CD4-positive, alpha-beta T cell (primary cell): Measurements from ENCODE around the gene GBP3. TPM values are rescaled to one million over a fixed set of nuclear protein-coding genes. Genes with fewer than 3 reads are reported as not detected.
A peak's percentile ranks its signal among the peaks of the same experiment; 100 is the strongest.

Source experiments
- ATAC-seq: fragments of 200-7000 bp; cut with Tn5 transposase; one replicate; pipeline ENCODE4 v1.10.0; 2022; ENCODE audit warnings: mild to moderate bottlenecking; ENCODE audit not compliant: poor library complexity
- CTCF ChIA-PET: fragments of 350-600 bp; sonication (Branson Sonifier 250); formaldehyde crosslinking; loops from one replicate; lab custom pipeline; 2021; ENCODE audit warnings: antibody characterized with exemption, inconsistent platforms; lab: Charles Lee
- POLR2A ChIA-PET: fragments of 350-600 bp; sonication (Branson Sonifier 250); formaldehyde crosslinking; loops from one replicate; lab custom pipeline; 2021; ENCODE audit warnings: antibody characterized with exemption, inconsistent platforms; lab: Charles Lee
- DNase-seq, 14 experiments: peaks; one replicate each; pipeline ENCODE4 v3.0.0-alpha.2; 2013 to 2020; ENCODE audit warnings: mixed read lengths in 2 of 14
- H3K27ac ChIP-seq, 2 donors: one replicate each; pipeline versions ENCODE4 v1.5.1 to v1.7.0; 2013; ENCODE audit warnings: low read length in 2 of 2, low read depth in 1 of 2, mild to moderate bottlenecking in 1 of 2
- H3K27me3 ChIP-seq, 2 experiments: 1 replicate in 1 of 2; 2 replicates in 1 of 2; pipeline versions ENCODE4 v1.6.1 to v1.7.0; 2013; ENCODE audit warnings: low read length in 2 of 2, control low read depth in 1 of 2, mild to moderate bottlenecking in 1 of 2, moderate library complexity in 1 of 2; ENCODE audit not compliant: insufficient read depth in 2 of 2, control insufficient read depth in 1 of 2
- H3K36me3 ChIP-seq: one replicate; pipeline ENCODE4 v1.6.1; 2013; ENCODE audit warnings: low read length, control low read depth; ENCODE audit not compliant: insufficient read depth
- H3K4me1 ChIP-seq: one replicate; pipeline ENCODE4 v1.6.1; 2013; ENCODE audit warnings: low read length, control low read depth; ENCODE audit not compliant: insufficient read depth
- H3K4me3 ChIP-seq: one replicate; pipeline ENCODE4 v1.5.1; 2013; ENCODE audit warnings: mild to moderate bottlenecking, low read length, moderate library complexity
- H3K9me3 ChIP-seq, 2 experiments: 1 replicate in 1 of 2; 2 replicates in 1 of 2; pipeline versions ENCODE4 v1.6.1 to v1.7.0; 2013; ENCODE audit warnings: low read length in 2 of 2, mild to moderate bottlenecking in 2 of 2, control low read depth in 1 of 2, moderate library complexity in 1 of 2; ENCODE audit not compliant: control insufficient read depth in 1 of 2, insufficient read depth in 1 of 2
- H3K27ac Mint-ChIP-seq: one replicate; pipeline ENCODE4 v1.8.0; 2020; ENCODE audit warnings: mixed read lengths
- H3K27me3 Mint-ChIP-seq: one replicate; pipeline ENCODE4 v1.8.0; 2021; ENCODE audit warnings: mixed read lengths
- H3K36me3 Mint-ChIP-seq: one replicate; pipeline ENCODE4 v1.8.0; 2021; ENCODE audit warnings: low read depth, mixed read lengths
- H3K4me1 Mint-ChIP-seq: one replicate; pipeline ENCODE4 v1.8.0; 2021; ENCODE audit warnings: low read depth, mixed read lengths
- H3K4me3 Mint-ChIP-seq: one replicate; pipeline ENCODE4 v1.8.0; 2020; ENCODE audit warnings: mild to moderate bottlenecking, mixed read lengths
- H3K9me3 Mint-ChIP-seq: one replicate; pipeline ENCODE4 v1.8.0; 2020; ENCODE audit warnings: mixed read lengths
- CTCF ChIP-seq: fragments of 200-600 bp; IDR thresholded peaks from one replicate; pipeline ENCODE4 v1.8.0; 2022; ENCODE audit warnings: antibody characterized with exemption, mild to moderate bottlenecking
- intact Hi-C, 2 experiments: fragments of 100-400 bp; cut with DNase I in 1 of 2; cut with micrococcal nuclease in 1 of 2; formaldehyde crosslinking; loops; one replicate each; pipeline versions ENCODE4 v1.15.1 to v1.9.0; 2023 to 2025; cut with DNase I, micrococcal nuclease
- total RNA-seq, 174 experiments: library from RNA in 2 of 174; stranded (reverse) in 2 of 174; gene quantifications; one replicate each; pipeline ENCODE4 v1.2.3 and lab custom pipeline; 2021 to 2026

GBP3 gene
- total RNA-seq, 2 experiments from 2014 or later = 17.5 to 20.7 TPM

GRCh38 chr1:89041119-89041641 lies 18.5 kb upstream of the GBP3 start:
- no peak overlapping the region for H3K27ac Mint-ChIP-seq

GRCh38 chr1:89040315-89040626 lies 17.6 kb upstream of the GBP3 start:
- Histone ChIP-seq H3K27ac (no peak overlapping the region), H3K27me3 (no peaks in the 10 kb centered on the region), H3K4me1 (peaks cover 11% of the 10 kb centered on the region), H3K36me3 (no peaks in the 10 kb centered on the region), H3K9me3 (peaks cover 10 to 20% of the 10 kb centered on the region in 2 experiments), H3K4me3 (no peak overlapping the region)
- Mint-ChIP-seq H3K9me3 (no peaks in the 10 kb centered on the region), H3K4me1 (peaks cover 35% of the 10 kb centered on the region), H3K36me3 (peaks cover 11% of the 10 kb centered on the region), H3K4me3 (peak overlapping the region; percentile 22), H3K27ac (no peak overlapping the region), H3K27me3 (no peaks in the 10 kb centered on the region)
- intact Hi-C loops = loop anchor here in 1 of 2 experiments (2.0 kb wide), 1 partner anchor 15 kb away; no protein-coding TSS in a partner anchor
- ChIA-PET CTCF (no interaction called here), POLR2A (interaction anchor here (1.2 kb wide), 2 partner anchors 18 to 23 kb away, joined by 3 read pairs; no protein-coding TSS in a partner anchor)
- TF ChIP-seq CTCF = no peak
- DNase-seq (no peak), ATAC-seq (no peak)

More at GRCh38 chr1:89041119-89041641, 18.5 kb upstream of the GBP3 start:
- Histone ChIP-seq H3K27ac (no peak overlapping the region), H3K4me3 (no peak overlapping the region), H3K36me3 (no peaks in the 10 kb centered on the region), H3K27me3 (no peaks in the 10 kb centered on the region), H3K9me3 (peaks cover 10 to 20% of the 10 kb centered on the region in 2 experiments), H3K4me1 (peaks cover 11% of the 10 kb centered on the region)
- intact Hi-C loops = loop anchor here in 1 of 2 experiments (2.0 kb wide), 1 partner anchor 16 kb away; no protein-coding TSS in a partner anchor
- no peak for ATAC-seq
- ChIA-PET CTCF (interaction anchor here (0.9 kb wide), 1 partner anchor 44 kb away, joined by 3 read pairs; no protein-coding TSS in a partner anchor), POLR2A (interaction anchor here (0.7 to 1.0 kb wide), 2 partner anchors 18 to 289 kb away, joined by 3 to 4 read pairs; partner anchors contain the start of gene GBP3)
- H3K4me3 Mint-ChIP-seq = no peak overlapping the region
- TF ChIP-seq CTCF = no peak
- H3K36me3 Mint-ChIP-seq = peaks cover 11% of the 10 kb centered on the region
- no peaks in the 10 kb centered on the region for H3K27me3 Mint-ChIP-seq
- H3K9me3 Mint-ChIP-seq = no peaks in the 10 kb centered on the region
- H3K4me1 Mint-ChIP-seq = peaks cover 26% of the 10 kb centered on the region
- DNase-seq = peak in 1 of 14 experiments; percentile 37

- no peak for ATAC-seq
- Histone ChIP-seq H3K36me3 (no peaks in the 10 kb centered on the region), H3K27me3 (no peaks in the 10 kb centered on the region), H3K4me3 (no peak overlapping the region), H3K4me1 (peaks cover 29% of the 10 kb centered on the region), H3K9me3 (peaks cover 0 to 5% of the 10 kb centered on the region in 2 experiments), H3K27ac (no peak overlapping the region)
- Mint-ChIP-seq H3K4me3 (no peak overlapping the region), H3K9me3 (peaks cover 5% of the 10 kb centered on the region), H3K27ac (no peak overlapping the region), H3K27me3 (no peaks in the 10 kb centered on the region), H3K4me1 (peaks cover 65% of the 10 kb centered on the region), H3K36me3 (peaks cover 18% of the 10 kb centered on the region)
- POLR2A ChIA-PET = interaction anchor here (1.0 kb wide), 1 partner anchor 28 kb away, joined by 3 read pairs; the partner anchor contains the start of gene GBP1
- no peak for TF ChIP-seq CTCF
- no peak for DNase-seq
- CTCF ChIA-PET = no interaction called here
- intact Hi-C loops = no loop called here
Measured at GRCh38 chr1:89037186-89037585, 14.5 kb upstream of the GBP3 start.
